ENCODE results near the gene TNFRSF6B.

GRCh38 chr20:63663332-63664066, 33.0 kb upstream of the TNFRSF6B start:
- TF ChIP-seq CTCF (conservative IDR thresholded peaks at IDR 0.05 in 1 of 2, IDR thresholded peaks at IDR 0.05 in 1 of 2; ENCODE audit: low read depth in 1 of 2, low read length in 2 of 2) (no peak), EZH2 (IDR thresholded peaks at IDR 0.05; ENCODE audit: low read length, missing control alignments) (no peak)

Measured in fibroblast of lung (primary cell).